Measurements from ENCODE around the gene OTOF. TPM values are rescaled to one million over a fixed set of nuclear protein-coding genes. Genes with fewer than 3 reads are reported as not detected.

The OTOF gene
- total RNA-seq, 1 experiment from 2014 or later, result not detected

DNA sequence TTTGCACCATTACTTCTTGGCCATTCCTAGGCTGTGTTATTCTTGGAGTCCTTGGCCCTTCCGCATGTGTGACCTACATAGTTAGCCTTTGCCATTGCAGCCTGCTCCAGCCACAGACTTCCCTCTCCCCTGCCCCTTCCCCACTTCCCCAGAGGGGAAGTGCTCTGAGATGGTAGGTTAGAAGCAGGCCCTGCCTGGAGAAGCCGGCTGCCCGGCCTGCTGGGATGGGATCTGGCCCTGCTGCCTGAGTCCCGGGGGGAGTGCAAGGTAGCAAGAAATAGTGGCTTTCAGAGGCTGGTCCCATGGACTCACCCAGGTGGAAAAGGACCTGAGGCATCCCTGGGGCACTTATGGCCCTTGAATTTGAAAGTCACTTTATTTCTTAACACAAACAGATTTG lies 28.4 kb upstream of the OTOF start:
- in situ Hi-C loops (cut with HindIII; ENCODE audit: low pct_unique_long_range_greater_than_20kb, low sequenced_read_pairs), result no loop called here
- DNase-seq (ENCODE audit: low read depth), result no peak

DNA sequence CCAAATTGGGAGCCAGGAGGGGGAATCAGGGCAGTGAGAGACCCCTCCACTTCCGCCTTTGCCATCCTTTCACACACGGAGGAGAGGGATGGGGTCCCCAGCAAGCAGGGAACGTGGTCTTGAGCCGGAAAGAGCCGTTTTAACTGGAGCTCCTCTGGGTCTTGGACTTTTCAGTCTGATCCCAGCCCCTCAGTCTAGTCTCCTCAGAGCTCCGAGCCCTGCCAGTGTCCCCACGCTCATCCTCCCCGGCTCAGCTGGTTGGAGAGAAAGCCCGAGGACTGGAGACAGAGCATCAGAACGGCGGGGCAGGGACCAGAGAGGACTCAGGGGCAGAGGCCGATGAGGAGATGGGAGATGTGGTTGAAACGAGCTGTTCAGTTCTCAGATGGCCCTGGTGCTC lies 26.1 kb upstream of the OTOF start:
- DNase-seq (ENCODE audit: low read depth), result no peak
- in situ Hi-C loops (cut with HindIII; ENCODE audit: low pct_unique_long_range_greater_than_20kb, low sequenced_read_pairs), result no loop called here

DNA sequence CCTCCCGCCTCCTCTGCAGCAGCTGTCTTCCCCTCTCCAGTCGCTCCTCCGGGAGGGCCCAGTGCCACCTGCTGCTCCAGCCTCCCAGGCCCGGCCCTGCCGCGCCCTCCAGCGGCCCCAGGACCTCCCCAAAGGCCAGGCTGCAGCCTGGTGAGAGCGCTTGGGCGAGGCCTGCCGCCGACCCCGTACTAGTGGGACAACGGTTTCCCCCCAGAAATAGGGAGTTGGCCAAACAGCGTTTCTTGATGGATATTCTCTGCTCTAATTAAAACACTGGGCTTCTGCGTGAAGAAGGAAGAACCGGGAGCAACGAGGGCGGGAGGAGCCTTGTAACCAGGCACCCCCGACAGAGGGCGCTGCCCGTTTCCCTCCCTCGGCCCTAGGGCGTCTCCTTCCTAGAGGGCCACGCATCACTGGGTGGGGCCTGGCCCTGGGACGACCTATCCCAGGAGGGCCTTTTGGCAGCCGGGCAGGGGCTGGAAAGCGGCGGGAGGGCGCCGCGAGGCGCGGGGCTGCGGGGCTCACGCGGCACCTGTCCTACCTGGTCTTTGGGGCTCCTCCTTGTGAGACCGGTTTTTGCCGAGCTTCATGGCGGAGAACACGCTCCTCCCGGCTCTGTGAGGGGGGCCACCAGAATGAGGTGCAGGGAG lies 25.4 kb upstream of the OTOF start:
- in situ Hi-C loops (cut with HindIII; ENCODE audit: low pct_unique_long_range_greater_than_20kb, low sequenced_read_pairs), result no loop called here
- peak; percentile 85 for DNase-seq (ENCODE audit: low read depth)

DNA sequence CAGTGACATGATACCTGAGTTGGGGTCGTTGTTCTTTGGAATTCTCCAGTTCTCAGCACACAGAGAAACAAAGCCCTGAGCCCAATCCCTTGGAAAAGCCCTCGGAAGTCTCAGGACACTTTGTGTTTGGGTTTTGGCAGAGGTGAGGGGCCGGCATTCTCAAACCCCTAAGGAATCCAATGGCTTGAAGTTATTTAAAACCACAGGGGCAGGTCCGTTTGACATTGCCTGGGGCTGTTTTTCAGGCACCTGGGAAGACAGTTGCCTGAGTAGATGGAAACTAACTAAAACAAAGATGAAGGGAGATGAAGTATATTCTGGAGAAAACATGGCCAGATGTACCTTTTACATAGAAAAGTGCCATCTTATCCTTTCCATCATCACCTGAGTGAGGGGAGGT lies 22.5 kb upstream of the OTOF start:
- in situ Hi-C loops (cut with HindIII; ENCODE audit: low pct_unique_long_range_greater_than_20kb, low sequenced_read_pairs), result no loop called here
- DNase-seq (ENCODE audit: low read depth), result no peak

DNA sequence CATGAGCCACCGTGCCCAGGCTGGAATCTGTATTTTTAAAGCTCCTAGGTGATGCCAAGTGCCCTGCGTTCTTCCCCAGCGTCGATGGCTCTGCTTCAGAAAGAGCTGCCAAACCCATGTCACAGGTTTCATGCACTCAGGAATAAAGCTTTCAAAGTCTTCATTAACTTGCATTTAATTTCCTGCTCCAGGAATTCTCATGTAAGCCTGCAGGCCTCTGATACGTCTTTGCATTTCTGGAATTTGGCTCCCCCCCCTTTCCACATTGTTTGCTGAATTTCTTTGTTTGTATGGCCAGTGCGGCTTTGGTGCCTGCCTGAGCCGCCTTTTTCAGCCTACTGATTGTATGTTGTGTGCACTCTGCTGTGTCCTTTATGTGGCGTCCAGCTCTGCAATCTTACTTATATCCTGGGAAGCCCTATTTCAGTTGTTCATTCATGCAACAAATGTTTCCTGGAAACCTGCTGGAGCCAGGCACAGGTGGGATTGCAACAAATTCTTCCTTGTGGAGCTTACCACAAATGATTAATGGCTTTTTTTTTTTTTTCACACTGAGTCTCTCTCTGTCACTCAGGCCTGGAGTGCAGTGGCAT lies 17.9 kb upstream of the OTOF start:
- DNase-seq (ENCODE audit: low read depth), result peak; percentile 79
- in situ Hi-C loops (cut with HindIII; ENCODE audit: low pct_unique_long_range_greater_than_20kb, low sequenced_read_pairs), result no loop called here

DNA sequence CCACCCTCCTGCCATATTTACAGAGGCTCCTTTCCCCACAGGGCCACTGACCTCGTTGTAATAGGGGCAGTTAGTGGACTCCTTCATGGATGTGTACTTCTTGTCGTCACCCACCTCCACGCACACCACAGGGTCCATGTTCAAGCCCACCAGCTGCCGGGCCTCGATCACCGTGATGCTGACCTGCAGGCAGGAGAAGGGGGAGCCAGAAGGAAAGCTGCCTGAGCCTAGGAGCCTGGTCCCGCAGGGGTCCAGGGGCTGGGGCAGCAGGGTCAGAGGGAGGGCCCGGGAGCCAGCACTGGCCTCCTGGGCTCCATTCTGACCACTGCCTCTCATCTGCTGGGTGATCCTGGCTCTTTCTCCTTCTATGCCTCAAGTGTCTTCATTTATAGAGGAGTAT lies 17.0 kb upstream of the OTOF start:
- DNase-seq (ENCODE audit: low read depth), result no peak
- in situ Hi-C loops (cut with HindIII; ENCODE audit: low pct_unique_long_range_greater_than_20kb, low sequenced_read_pairs), result no loop called here

DNA sequence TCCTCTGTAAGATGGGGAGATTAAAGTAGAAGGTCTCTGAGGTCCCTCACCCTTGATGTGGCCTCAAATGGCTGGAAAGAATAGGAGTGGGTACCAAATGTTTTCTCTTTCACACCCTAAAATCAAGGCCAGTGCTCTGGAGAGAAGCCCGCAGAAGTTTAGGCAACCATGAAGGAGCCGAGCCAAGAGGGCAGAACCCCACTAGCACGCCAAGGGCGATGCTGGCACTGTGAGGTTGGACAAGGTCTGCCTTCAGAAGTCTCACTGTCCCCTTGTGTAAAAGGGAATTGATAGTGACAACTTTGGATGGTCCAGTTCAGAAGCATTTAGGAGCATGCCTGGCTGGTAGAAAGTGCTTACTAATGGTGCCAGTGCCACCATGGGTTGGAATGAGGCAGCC lies 16.3 kb upstream of the OTOF start:
- in situ Hi-C loops (cut with HindIII; ENCODE audit: low pct_unique_long_range_greater_than_20kb, low sequenced_read_pairs), result no loop called here
- no peak for DNase-seq (ENCODE audit: low read depth)

DNA sequence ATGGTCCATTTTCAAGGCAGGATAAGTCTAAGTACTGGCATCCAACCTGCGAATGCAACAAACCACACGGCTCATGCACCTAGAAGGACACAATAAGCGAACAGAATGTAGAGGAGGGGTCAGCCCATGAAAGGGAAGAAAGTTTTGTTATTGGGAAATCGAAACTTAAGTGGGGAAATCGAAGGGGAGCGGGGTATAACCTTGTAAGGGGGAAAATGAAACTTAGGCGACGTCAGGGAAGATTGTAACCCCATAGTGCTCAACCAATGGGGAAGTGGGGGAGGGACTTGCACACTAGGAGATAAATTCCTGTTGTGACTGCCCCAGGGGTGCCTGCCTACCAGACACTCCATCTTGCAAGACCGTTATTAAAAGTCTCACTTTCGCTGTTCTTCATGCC lies 15.6 kb upstream of the OTOF start:
- DNase-seq (ENCODE audit: low read depth), result no peak
- in situ Hi-C loops (cut with HindIII; ENCODE audit: low pct_unique_long_range_greater_than_20kb, low sequenced_read_pairs), result no loop called here

DNA sequence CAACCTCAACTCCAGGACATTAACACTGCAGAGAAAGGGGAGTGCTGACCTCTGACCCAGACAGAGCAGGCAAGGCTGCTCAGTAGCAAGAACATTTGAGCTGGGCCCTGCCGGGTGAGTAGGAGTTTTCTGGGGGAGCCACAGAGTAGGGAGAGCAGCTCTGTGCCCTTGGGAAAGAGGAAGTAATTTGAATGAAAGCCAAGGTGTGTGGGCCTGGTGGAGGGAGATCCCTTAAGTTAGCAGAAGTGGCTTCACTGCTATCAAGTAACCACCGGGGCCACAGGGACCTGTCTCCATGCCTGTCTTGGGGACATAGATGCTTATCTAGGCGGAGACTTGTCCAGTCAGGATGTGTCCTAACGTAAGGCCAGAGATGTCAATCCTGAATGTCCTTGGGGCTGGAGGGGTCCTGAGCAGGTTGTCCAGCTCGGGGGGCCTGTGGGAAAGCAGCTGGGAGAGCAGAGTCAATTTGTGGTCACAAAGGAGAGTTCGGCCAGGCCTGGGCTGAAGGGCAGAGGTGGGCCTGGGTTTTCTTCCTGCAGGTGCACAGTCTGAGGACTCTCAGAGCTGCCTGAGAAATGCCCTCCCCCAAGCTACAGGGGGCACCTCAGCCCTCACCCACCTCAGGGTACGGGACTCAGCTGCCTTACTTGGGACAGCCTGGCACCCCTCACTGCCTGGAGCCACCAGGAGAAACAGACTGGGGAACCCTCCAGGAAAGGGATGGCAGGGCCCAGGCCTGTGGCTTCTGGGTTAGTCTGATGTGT lies 15.0 kb upstream of the OTOF start:
- in situ Hi-C loops (cut with HindIII; ENCODE audit: low pct_unique_long_range_greater_than_20kb, low sequenced_read_pairs), result no loop called here

DNA sequence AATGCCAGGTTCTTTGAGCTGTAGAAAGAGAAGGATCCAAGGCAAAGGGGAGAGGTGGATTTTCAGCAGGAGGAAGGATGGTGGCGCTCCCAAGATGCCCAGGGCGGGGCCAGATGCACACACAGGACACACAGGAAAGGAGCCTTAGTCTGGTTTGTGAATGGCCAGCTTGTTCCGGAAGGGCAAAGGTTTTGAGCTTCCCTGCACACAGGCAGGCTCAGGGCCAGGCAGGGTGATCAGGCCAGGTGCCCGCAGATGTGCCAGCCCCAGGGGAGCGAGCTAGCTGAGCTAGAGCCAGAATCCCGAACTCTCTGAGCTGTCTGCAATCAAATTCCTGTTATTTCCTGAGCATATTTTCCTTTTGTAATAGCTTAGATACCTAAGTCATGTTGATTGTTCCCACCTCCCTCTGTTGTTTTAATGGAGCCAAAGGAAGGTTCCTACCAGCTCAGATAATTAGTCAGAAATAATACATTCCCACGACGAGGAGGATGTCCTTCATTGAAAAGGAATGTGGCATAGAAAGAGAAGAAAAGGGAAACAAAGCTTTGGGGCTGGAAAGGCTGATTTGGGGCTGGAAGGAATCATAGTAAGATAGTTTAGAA lies 13.7 kb upstream of the OTOF start:
- no peak for DNase-seq (ENCODE audit: low read depth)
- in situ Hi-C loops (cut with HindIII; ENCODE audit: low pct_unique_long_range_greater_than_20kb, low sequenced_read_pairs), result no loop called here

More for the DNA sequence above, 15.0 kb upstream of the OTOF start:
- no peak for DNase-seq (ENCODE audit: low read depth)

DNA sequence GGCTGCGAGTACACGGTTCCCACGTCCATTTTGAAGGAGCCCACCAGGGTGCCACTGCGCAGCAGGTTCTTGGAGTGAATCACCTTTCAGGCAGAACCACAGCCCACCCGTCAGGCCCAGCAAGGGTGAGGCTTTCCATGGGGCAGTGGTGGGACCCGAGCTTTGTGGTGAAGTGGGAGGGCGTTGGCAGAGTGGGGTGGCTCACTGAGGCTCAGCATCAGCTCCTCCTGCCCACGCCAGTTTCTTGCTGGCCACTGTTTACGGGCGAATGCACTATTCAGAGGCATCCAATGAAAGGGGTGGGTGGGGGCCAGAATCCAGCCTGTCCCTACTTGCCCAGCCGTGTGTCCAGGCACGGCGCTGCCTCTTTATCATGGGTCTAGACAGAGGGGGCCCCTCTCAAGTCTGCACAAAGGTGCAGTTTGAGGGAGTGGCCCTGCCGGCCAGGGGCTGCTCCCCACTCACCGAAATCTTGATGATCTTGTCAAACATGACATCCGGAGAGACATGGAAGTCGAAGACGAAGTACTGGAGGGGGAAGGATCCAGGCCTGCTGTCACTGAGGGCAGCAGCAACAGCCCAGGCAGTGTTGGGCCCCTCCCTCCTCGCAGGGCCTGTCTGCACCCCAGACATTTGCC lies 11.4 kb upstream of the OTOF start:
- no peak for DNase-seq (ENCODE audit: low read depth)
- in situ Hi-C loops (cut with HindIII; ENCODE audit: low pct_unique_long_range_greater_than_20kb, low sequenced_read_pairs), result no loop called here

DNA sequence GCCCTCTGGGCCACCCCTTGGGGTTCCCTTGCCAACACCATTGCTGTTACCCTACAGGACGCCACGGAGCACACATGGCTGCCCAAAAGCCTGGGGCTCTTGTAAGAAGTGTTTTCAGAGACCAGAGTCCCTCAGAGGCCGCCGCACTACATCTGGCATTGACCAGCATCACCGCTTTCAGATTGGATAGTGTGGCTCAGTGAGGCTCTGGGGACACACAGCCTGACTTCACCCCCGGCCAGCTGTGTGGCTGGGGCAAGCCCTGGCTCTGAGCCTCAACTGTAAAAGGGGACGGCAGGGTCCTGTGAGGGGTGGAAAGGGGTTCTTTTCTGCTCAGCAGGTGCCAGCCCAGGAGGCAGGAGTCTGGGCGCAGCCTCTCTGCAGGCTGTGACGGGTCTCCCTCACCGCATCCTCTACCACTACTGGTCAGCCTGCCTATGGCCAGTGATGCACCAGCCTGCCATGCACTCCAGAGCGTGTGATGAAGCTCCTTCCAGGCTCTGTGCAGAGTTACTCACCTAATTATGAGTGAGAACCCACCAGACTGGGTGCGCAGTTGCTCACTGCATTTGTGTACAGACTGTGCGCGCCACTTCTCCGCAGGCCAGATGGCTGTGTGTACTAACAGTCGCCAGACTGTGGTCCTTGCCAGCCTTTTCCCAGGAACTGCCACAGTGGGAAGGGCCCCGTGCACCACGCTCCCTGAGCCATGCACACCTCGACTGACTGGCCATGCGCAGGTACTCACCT lies 10.7 kb upstream of the OTOF start:
- in situ Hi-C loops (cut with HindIII; ENCODE audit: low pct_unique_long_range_greater_than_20kb, low sequenced_read_pairs), result no loop called here
- no peak for DNase-seq (ENCODE audit: low read depth)

DNA sequence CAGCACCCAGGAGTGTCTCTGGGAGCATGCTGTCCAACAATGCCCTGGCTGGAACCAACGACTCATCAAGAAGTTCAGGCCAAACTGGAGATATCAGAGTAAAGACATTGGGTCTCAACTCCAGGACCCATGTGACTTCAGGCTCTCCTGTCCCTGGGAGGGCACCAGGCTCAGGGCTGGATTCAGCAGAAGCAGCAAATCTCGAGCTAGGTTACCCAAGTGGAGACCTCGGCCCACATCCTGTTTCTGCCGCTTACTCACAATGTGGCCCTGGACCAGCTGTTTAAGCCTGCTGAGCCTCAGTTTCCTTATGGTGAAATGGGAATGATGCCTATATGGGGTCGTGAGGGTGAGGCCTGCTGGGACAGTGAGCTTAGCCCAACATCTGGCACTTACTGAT lies 9.3 kb upstream of the OTOF start:
- in situ Hi-C loops (cut with HindIII; ENCODE audit: low pct_unique_long_range_greater_than_20kb, low sequenced_read_pairs), result no loop called here
- DNase-seq (ENCODE audit: low read depth), result no peak

DNA sequence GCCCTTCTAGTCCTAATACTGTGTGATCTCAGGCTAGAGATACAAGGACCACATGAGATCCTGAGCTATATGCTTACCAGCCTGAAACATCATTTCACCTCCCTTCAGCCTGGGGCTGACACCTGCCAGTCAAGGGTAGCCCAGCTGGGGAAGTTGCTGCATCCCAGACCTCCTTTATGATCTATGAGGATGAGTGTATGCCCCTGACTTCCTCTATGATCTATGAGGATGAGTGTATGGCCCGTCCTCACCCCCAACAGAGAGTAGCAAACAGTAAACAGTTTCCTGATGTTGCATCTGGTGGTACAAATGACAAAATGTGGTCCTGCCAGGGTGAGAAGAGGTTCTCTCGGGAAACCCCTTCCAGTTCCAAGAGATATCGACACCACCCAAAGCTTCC lies 8.9 kb upstream of the OTOF start:
- in situ Hi-C loops (cut with HindIII; ENCODE audit: low pct_unique_long_range_greater_than_20kb, low sequenced_read_pairs), result no loop called here
- DNase-seq (ENCODE audit: low read depth), result no peak

DNA sequence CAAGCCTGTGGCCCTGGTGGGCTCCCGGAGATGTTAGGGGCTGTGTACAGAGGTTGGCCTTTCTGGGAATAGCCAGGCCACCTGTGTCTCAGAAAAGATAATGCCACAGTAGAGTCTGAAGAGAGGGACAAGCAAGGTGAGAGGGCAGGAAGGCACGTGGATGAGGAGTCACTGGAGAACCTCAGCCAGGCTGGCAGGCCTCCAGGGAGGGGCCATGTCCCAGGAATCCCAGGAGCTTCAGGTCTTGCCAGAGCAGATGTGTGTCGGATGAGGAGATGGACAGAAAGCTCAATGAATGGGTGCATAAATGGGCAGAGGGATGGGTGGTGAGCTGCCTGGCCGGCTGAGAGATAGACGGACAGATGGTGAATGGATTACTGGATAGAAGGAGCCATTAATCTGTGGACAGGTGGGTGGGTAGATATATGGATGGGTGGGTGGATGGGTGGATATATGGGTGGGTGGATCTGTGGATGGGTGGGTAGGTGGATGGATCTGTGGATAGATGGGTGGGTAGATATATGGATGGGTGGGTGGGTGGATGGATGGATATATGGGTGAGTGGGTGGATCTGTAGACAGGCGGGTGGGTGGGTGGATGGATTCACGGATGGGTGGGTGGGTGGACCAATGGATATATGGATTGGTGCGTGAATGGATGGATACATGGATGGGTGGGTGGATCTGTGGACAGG lies 7.9 kb upstream of the OTOF start:
- in situ Hi-C loops (cut with HindIII; ENCODE audit: low pct_unique_long_range_greater_than_20kb, low sequenced_read_pairs), result no loop called here
- no peak for DNase-seq (ENCODE audit: low read depth)

DNA sequence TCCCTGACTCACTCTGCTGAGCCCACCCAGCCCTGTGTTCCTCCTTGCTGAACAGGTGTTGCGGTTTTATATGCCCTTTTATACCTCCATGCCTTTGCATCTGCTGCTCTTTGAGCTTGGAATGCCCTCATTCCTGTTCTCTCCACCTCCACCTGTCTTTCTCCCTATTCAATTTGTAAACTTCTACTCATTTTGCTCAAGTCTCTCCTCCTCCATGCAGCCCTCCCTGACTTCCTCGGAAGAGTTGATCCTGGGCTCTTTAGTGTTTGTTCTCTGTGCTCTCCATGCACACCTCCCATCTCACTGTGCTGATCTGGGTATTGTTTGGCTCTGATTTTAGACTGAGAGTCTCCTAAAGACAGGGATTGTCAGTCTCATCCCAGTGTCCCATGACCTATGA lies 7.2 kb upstream of the OTOF start:
- in situ Hi-C loops (cut with HindIII; ENCODE audit: low pct_unique_long_range_greater_than_20kb, low sequenced_read_pairs), result no loop called here

DNA sequence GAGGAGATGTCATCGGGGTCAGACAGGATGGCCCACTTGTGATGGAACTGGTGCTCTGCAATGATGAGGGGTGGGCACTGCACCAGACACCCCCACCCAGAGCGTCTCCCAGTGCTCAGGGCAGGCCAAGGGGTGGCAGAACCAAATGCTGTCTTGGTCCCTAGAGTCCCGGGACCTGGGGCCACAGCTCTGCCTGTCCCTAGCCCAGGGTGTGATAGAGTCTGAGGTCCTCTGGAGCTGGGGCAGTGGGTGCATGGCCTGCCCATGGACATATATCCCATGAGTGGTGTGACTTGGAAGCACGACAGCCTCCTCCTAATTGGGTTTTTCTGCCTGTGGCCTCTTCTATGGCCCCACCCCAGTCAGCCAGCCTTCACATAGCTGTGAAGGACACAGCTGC lies 6.7 kb upstream of the OTOF start:
- in situ Hi-C loops (cut with HindIII; ENCODE audit: low pct_unique_long_range_greater_than_20kb, low sequenced_read_pairs), result no loop called here
- DNase-seq (ENCODE audit: low read depth), result no peak

More for the DNA sequence above, 7.2 kb upstream of the OTOF start:
- no peak for DNase-seq (ENCODE audit: low read depth)

All from Caki2 (cell line).